GM19395 (cell line): ENCODE measurements around the gene STXBP1.
"Not testable (repeated sequence)": the region's sequence is repeated elsewhere in the genome, so short reads cannot be mapped to it uniquely, and the experiment has no call there.

ENCODE experiments used
- ATAC-seq: cut with Tn5 transposase; IDR thresholded peaks from one replicate; pipeline ENCODE4 v1.9.1; 2021; ENCODE audit warnings: mild to moderate bottlenecking, moderate library complexity; ENCODE audit not compliant: unreplicated experiment

STXBP1 gene

DNA sequence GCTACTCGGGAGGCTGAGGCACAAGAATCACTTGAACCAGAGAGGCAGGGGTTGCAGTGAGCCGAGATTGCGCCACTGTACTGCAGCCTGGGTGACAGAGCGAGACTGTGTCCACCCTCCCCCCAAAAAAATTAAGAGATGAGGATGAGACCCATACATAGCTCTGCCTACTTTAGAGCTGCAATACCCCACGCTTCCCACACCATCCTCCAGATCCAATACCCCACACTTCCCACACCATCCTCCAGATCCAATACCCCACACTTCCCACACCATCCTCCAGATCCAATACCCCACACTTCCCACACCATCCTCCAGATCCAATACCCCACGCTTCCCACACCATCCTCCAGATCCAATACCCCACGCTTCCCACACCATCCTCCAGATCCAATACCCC is 34.9 kb upstream of the STXBP1 start:
- not testable (repeated sequence) for ATAC-seq

DNA sequence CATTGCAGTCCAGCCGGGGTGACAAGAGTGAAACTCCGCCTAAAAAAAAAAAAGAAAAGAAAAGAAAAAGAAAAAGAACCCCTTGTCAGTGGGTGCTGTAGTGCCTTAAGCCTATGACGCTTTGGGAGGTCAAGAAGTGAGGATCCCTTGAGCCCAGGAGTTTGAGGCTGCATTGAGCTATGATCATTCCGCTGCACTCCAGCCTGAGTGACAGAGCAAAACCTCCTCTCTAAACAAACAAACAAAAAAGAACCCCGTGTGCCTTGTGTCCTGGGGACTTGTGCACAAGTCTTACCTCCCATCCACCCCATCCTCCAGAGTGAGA is 33.5 kb upstream of the STXBP1 start:
- no peak for ATAC-seq

DNA sequence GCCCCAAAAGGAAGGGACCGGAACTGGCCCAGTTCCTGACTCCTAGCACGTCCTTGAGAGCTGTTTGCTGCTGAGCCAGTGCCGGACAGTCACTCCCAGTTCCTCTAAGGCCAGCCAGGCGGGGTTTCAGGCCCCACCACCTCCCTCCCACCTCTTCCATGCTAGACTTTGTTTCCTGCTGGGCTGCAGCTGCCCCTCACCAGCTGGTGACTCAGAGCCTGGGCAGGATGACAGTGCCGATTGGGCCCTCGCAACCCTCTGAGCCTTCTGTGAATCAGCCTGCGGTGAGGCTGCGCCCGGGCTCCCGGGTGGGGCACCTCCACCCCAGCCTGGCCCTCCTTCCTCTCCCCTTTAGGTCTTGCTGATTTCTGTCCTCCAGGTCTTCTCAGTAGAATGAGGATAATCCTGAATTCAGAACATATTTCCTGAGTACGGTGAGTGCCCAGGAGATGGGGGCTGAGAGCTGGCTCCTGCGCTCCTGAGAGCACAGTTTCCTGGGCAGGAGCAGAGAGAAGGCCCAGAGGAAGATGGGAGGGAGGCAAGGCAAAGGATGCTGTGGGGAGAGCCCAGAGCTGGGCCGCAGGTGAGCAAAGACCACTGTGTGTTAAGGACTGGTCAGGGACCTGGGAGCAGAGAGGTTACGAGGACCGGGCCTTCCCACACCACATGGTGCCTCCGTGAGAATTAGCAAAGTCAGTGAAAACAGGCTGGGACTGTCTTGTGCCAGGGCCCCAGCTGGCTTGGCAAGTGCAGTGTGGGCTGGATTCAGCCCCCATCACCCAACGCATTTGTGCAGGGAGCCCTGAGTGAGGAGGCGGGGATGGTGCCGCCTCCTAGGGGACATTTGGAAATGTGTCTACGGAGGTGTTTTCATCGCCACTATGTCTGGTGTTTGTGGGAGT is 32.9 kb upstream of the STXBP1 start:
- peak; percentile 62 for ATAC-seq

DNA sequence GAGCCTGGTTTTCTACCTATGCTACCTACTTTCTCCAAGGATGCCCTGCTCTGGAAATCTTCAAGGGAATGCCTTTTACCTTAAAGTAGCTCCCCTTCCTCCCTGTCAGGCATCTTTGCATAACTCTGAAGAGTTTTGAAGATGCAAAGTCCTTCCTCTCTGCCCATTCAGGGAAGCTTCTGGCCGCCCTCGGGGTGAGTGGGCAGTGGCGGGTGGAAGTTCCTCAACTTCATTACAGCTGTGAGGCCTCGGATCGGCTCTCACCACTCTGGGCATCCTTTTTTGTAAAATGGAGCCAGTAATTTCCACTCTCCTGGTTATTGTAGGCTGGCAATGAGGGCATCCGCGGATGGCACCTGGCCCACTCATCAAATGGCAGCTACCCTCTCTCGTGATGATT is 31.7 kb upstream of the STXBP1 start:
- ATAC-seq, result no peak

DNA sequence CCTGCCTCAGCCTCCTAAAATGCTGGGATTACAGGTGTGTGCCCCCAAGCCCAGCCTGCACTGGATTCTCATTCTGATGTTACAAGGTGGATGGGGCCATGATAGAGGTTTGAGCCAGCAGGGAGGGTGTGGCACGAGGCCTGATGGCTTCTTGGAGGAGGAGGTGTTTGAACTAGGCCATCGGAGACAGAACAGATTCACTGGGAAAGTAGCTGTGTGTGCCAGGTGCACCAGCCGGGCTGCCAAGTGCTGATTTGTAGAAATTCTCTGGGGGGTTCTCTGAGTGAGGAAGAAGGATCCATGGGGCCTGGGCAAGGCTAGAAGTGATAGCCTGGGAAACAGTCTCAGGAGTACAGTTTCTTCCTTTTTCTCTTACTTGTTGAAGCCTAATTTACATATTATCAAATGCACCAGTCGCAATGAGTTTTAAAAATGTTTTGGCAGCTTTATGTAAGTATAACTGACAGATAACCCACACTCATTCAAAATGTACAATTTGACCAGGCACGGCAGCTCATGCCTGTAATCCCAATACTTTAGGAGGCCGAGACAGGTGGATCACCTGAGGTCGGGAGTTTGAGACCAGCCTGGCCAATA is 31.1 kb upstream of the STXBP1 start:
- no peak for ATAC-seq

DNA sequence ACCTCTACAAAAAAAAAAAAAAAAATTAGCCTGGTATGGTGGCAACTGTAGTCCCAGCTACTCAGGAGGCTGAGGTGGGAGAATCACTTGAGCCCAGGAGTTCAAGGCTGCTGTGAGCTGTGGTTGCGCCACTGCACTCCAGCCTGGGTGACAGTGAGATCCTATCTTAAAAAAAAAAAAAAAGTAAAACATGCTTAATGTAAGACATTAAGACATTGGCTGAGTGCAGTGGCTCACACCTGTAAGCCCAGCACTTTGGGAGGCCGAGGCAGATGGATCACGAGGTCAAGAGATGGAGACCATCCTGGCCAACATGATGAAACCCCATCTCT is 27.6 kb upstream of the STXBP1 start:
- not testable (repeated sequence) for ATAC-seq

DNA sequence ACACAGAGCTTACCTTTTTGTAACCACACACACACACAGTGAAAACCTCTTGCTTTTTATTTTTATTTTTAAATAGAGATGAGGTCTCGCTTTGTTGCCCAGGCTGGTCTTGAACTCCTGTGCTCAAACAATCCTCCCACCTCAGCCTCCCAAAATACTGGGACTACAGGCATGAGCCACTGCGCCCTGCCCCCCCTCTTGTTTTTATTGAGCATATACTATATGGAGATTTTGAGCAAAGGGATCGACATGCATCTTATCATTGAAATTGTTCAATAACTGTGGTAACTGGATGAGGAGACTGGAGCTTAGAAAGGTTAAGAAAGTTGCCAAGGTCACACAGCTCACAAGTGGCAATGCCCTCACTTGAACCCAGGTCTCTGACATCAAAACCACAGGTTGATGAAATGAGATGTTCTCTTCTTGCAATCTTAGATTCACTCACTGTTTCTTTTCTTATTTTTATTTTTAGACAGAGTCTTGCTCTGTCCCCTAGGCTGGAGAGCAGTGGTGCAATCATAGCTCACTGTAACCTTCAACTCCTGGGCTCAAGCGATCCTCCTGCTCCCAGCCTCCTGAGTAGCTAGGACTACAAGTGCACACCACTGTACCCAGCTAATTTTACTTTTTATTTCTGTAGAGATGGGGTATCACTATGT is 26.8 kb upstream of the STXBP1 start:
- no peak for ATAC-seq

DNA sequence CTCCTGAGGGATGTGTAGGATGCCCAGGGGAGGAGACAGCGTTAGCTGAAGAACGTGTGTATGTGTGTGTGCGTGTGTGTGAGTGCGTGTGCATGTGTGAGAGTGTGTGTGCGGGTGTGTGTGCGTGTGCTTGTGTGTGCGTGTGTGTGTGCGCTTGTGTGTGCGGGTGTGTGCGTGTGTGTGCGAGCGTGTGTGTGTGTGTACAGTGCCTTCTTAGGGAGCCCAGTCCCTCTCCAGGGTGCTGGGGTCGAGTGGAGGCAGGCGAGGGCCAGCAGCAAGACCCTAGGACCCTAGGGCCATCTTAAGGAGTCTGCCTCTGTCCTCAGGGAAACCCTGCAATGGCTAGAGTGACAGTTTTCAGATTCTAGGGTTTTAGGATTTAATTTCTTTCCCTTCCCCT is 26.0 kb upstream of the STXBP1 start:
- no peak for ATAC-seq

DNA sequence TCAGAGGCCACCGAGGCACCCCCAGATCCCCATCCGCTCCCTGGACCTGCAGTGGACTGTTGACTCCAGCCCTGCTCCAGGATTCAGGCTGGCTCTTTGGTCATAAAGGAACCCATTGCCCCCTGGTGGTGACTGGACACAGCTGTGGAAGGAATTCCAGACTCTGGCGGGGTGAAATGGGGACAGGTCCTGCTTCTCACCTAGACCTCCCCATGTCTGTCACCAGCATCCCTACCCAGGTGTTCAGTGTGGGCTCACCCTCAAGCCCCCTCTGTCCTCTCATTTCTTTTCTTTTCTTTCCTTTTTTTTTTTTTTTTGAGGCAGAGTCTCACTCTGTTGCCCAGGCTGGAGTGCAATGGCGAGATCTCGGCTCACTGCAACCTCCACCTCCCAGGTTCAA is 25.5 kb upstream of the STXBP1 start:
- ATAC-seq, result no peak

DNA sequence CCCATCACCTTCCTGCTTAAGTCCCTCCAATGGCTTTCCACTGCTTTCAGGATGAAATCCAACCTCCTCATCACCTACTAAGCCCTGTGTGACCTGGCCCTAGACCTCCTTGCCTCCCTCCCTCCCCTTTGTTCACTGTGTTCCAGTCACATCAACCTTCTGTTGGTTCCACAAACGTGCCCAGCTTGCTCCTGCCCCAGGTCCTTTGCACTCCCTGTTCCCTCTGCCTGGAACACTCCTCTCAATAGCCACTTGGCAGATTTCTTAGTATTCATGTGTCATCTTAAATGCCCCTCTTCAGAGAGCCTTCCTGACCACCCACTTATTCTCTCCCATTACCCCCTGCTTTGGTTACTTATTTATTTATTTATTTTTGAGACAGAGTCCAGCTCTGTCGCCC is 24.1 kb upstream of the STXBP1 start:
- no peak for ATAC-seq

DNA sequence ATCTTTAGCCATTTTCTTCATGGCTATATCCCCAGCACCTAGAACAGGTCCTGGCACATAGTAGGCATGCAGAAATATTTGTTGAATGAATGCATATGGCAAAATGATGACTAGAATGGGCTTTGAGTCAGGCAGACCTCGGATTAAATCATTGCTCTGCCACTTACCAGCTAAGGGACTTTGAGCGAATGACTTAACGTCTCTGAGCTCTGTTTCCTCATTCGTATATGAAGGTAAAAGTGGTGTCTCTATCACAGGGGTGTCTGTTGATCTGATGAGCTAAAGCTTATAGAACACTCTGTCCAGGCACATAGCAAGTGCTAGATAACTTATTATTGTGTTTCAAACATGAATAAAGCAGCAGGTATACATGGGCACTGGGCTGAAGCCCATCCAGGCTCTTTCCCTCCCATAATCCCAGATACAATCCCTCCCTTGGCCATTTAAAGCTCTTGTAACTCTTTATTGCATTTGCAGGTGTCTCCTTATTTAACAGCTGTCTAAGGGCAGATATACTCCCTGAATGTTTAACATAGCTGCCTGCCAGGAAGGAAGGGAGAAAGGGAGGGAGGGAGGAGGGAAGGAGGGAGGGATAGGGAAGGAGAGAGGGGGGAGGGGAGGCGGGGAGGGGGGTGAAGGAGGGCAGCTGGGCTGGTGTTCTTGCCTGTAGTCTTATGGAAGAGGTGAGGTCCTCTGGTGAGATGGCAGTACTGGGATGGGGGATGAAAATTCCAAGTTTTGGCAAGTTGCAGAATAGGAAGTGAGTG is 23.2 kb upstream of the STXBP1 start:
- ATAC-seq, result no peak

DNA sequence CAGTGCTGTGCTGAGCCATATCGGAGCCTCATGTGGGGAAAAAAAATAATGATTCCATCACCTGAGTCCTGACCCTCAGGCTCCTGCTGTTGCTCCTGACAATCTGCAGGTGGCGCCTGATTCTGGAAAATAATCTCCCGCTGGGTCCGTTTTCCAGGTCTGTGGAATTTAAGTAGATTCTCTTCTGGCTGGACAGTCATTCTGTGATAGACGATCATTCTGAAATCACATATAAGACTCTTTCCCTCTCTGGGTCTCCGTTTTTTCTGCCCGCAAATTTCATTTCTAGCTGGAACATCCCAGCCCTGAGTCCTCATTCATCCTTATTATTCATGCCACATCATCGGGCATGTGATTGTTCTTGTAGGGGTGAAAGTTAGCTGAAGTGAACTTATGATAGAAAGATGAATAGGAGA is 22.1 kb upstream of the STXBP1 start:
- ATAC-seq, result no peak

DNA sequence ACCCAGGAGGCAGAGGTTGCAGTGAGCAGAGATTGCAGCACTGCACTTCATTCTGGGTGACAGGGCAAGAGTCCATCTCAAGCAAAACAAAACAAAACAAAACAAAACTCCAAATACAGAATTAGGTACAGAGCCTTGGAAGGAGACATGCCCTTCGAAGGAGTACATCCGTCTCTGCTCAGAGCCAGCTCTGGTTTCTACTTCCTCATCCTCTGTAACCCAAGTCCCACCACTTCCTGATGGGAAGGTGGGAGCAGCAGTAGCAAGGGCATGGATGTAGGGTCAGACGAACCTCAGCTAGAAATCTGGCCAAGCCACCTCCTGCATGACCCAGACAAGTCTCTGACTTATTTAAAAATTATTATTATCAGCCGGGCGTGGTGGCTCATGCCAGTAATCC is 16.5 kb upstream of the STXBP1 start:
- no peak for ATAC-seq

DNA sequence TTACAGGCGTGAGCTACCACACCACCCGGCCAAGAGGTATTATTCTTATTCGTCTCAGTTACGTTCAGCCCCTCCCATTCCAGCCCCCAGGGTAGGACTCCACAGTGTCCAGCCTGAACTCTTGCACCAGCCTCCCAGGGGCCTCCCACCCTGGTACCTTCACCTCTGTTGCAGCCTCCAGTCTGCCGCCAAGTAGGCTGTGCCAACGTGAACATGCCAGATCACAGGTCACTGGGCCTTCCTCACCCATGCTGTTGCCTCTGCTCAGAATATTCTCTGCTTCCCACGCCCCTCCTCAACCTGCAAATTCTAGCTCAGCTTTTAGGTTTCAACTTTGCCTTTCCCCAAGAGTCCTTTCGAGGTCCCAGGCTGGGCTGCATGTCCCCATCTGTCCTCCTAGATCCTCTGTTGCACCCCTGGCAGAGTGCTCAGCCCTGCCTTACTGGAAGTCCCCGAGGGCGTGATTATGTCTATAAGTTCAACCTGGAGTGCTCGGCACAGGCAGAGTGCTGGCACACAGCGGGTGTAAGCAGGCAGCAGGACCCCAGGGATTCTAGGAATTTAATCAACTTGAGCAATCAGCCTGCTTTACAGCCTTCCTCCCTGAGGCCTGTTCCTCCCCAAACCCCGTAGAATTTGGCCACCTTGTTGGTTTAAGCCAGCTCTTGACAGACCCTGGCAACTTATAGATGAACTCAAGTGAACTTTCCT is 13.1 kb upstream of the STXBP1 start:
- no peak for ATAC-seq

DNA sequence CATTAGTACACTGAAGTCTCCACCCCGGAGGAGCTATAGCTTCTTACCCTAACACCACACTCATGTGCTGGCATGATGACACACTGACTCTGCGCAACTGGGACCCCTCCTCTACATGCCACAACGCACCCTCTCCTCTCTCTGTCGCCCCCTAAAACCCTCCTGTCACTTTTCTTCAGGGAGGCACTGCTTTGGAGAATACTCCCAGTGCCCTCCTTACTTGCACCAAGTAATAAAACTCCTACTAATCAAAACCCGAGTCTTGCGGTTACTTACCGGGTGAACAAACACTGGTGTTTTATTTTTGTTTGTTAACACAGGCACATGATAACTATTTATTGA is 12.6 kb upstream of the STXBP1 start:
- no peak for ATAC-seq

DNA sequence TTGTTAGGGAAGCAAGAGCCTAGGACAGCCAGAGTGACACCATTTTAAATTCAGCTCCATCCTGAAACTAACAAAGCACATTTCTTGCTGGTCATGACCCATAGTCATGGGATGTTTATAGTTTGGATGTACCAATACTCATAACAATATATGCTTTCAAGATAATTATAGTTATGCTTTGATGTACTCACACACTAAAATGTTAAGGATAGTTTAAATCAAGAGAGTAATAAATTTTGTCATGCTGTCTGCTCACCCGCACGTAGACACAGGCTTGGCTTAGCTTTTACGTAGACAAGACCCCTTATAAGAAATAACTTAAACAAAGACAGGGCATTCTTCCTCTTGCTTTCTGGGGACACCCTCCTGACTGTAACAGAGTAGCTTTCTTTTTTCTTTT is 8.9 kb upstream of the STXBP1 start:
- ATAC-seq, result no peak

DNA sequence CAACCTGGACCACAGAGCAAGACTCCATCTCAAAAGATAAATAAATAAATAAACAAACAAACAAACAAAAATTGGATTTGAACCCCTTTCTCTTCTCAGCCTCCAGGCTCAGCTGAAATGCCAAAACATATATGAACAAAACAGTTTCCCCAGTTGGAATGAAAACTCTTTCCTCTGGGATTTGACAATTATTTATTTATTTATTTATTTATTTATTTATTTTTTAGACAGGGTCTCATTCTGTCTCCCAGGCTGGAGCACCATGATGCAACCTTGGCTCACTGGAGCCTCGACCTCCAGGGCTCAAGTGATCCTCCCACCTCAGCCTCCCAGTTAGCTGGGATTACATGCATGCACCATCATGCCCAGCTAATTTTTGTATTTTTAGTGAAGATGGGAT is 6.0 kb upstream of the STXBP1 start:
- no peak for ATAC-seq

DNA sequence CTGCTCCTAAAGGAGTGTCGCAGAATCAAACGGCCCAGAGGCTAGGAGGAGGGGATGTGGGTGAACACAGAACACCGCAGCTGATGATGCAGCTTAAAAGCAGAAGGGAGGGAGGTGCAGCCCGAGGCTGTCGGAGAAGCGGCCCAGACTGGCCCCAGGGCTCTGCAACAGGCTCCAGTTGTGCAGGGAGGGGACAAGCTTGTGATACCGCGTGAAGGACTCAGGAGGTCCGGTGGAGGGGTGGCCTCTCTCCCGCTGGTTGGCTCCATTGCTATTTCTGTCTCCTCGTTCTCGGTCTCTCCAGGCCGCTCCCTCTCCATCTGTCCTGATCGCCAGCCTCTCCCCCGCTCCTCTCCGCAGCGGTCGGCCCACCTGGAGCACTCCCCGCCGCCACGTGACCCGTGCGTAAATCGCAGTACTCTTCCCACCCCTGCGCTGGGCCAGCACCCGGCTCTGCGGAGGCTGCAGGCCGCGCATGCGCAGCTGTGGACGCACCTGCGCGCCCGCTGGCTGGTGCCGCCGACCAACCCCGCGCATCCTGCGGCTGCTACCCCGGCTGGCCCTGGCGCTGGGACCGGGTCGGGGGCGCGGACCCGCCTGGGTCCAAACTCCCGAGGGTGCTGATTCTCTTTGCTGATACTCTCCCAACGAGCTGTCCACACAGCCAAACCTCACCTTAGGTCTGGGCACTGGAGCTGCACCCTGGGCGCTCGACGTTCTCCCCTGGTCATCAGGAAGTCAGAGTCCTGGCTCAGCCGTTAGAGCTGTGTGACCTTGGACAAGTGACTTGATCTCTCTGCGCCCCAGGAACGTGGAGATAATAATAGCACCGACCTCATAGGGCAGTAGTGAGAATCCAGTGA is 3.7 kb upstream of the STXBP1 start:
- ATAC-seq, result no peak

DNA sequence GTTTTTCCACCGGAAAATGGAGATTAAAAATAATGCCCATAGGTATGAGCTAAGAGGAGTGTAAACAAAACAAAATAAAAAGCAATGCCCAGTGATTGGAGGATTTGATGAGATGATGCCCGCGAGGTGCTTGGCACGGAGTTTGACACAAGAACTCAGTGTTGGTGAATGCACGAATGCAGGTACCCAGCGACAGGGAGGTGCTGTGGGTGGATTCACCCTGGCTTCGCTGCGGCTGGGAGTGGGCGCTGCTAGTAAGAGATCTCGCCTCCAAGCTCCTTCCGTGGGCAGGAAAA is 526 bp upstream of the STXBP1 start:
- ATAC-seq, result peak; percentile 16

DNA sequence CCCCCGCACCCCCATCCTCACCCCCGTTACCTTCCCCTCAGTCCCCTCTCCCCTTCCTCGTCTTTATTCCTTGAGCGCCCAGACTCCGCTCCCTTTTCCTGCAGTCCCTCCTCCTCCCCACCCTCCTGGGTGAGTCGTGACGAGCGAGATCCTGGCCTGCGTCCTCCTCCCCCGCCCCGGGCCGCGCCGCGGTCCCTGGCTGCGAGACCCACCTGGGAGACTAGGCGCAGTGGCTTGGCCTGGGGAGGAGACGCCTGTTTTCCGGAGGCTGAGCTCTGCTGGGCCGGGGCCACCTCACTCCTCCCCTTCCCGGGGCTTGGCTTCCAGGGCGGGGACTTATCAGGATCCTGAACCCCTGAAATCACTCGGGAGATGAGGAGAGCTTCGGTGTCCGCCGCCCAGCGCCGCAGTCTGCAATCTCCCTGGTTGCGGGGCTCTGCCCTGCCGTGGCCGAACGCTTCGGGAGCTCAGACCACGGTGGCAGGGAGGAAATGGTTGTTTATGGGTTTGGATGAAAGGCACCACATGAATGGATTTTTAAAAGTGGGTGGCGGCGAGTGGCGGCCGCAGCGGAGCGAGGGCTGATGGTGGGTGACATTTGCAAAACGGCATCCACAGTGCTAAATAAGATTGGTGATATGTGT is 984 bp downstream of the STXBP1 start:
- ATAC-seq, result no peak
